Measurements from ENCODE around the gene ARHGEF12.

ARHGEF12 gene

GRCh38 chr11:120521176-120521575 lies 185.0 kb downstream of the ARHGEF12 start:
- Histone ChIP-seq H3K27ac (ENCODE audit: low read depth, low read length) (no peak overlapping the region), H3K9me2 (replicated peaks; ENCODE audit: insufficient read depth, low read length) (no peaks in the 10 kb centered on the region), H3K9ac (ENCODE audit: low read length) (no peak overlapping the region), H4K20me1 (ENCODE audit: low read depth, low read length) (no peaks in the 10 kb centered on the region), H3K4me2 (ENCODE audit: low read depth, low read length, poor library complexity, severe bottlenecking) (no peak overlapping the region), H3K36me3 (ENCODE audit: low read length) (no peaks in the 10 kb centered on the region), H2AFZ (ENCODE audit: low read depth, low read length, severe bottlenecking) (no peak overlapping the region), H3K9me3 (ENCODE audit: insufficient read depth, low read length) (no peaks in the 10 kb centered on the region), H3F3A (ENCODE audit: insufficient read depth) (no peaks in the 10 kb centered on the region), H3K4me3 (ENCODE audit: insufficient read depth, low read length, poor library complexity, severe bottlenecking) (no peak overlapping the region), H3K27me3 (ENCODE audit: low read length) (no peaks in the 10 kb centered on the region), H3K79me2 (ENCODE audit: insufficient read depth, low read length) (no peaks in the 10 kb centered on the region)
- no peak for TF ChIP-seq EZH2phosphoT487 (conservative IDR thresholded peaks at IDR 0.05; ENCODE audit: low read length)
- no peak for TF ChIP-seq CTCF (IDR thresholded peaks at IDR 0.05; ENCODE audit: insufficient read depth, low read length, poor library complexity, severe bottlenecking)

GRCh38 chr11:120522021-120522420 lies 185.8 kb downstream of the ARHGEF12 start:
- Histone ChIP-seq H4K20me1 (ENCODE audit: low read depth, low read length) (no peaks in the 10 kb centered on the region), H3K9me3 (ENCODE audit: insufficient read depth, low read length) (no peaks in the 10 kb centered on the region), H3K9ac (ENCODE audit: low read length) (no peak overlapping the region), H3K27ac (ENCODE audit: low read depth, low read length) (no peak overlapping the region), H3K4me3 (ENCODE audit: insufficient read depth, low read length, poor library complexity, severe bottlenecking) (no peak overlapping the region), H3K79me2 (ENCODE audit: insufficient read depth, low read length) (no peaks in the 10 kb centered on the region), H3K27me3 (ENCODE audit: low read length) (no peaks in the 10 kb centered on the region), H3K9me2 (replicated peaks; ENCODE audit: insufficient read depth, low read length) (no peaks in the 10 kb centered on the region), H3K36me3 (ENCODE audit: low read length) (no peaks in the 10 kb centered on the region), H3F3A (ENCODE audit: insufficient read depth) (no peaks in the 10 kb centered on the region), H3K4me2 (ENCODE audit: low read depth, low read length, poor library complexity, severe bottlenecking) (no peak overlapping the region), H2AFZ (ENCODE audit: low read depth, low read length, severe bottlenecking) (no peak overlapping the region)
- TF ChIP-seq EZH2phosphoT487 (conservative IDR thresholded peaks at IDR 0.05; ENCODE audit: low read length): no peak
- no peak for TF ChIP-seq CTCF (IDR thresholded peaks at IDR 0.05; ENCODE audit: insufficient read depth, low read length, poor library complexity, severe bottlenecking)

GRCh38 chr11:120522736-120523135 lies 186.5 kb downstream of the ARHGEF12 start:
- no peaks in the 10 kb centered on the region for H3K9me2 ChIP-seq (replicated peaks; ENCODE audit: insufficient read depth, low read length)
- no peaks in the 10 kb centered on the region for H3F3A ChIP-seq (ENCODE audit: insufficient read depth)
- no peak overlapping the region for H3K4me2 ChIP-seq (ENCODE audit: low read depth, low read length, poor library complexity, severe bottlenecking)
- no peaks in the 10 kb centered on the region for H3K9me3 ChIP-seq (ENCODE audit: insufficient read depth, low read length)
- H3K9ac ChIP-seq (ENCODE audit: low read length): no peak overlapping the region
- H2AFZ ChIP-seq (ENCODE audit: low read depth, low read length, severe bottlenecking): no peak overlapping the region
- no peak overlapping the region for H3K4me3 ChIP-seq (ENCODE audit: insufficient read depth, low read length, poor library complexity, severe bottlenecking)
- no peaks in the 10 kb centered on the region for H3K27me3 ChIP-seq (ENCODE audit: low read length)
- TF ChIP-seq EZH2phosphoT487 (conservative IDR thresholded peaks at IDR 0.05; ENCODE audit: low read length) (no peak), CTCF (IDR thresholded peaks at IDR 0.05; ENCODE audit: insufficient read depth, low read length, poor library complexity, severe bottlenecking) (no peak)
- no peaks in the 10 kb centered on the region for H3K79me2 ChIP-seq (ENCODE audit: insufficient read depth, low read length)
- H3K36me3 ChIP-seq (ENCODE audit: low read length): no peaks in the 10 kb centered on the region
- H4K20me1 ChIP-seq (ENCODE audit: low read depth, low read length): no peaks in the 10 kb centered on the region
- H3K27ac ChIP-seq (ENCODE audit: low read depth, low read length): no peak overlapping the region
